Measurements from ENCODE around the gene CAPN13.
A peak's percentile ranks its signal among the peaks of the same experiment; 100 is the strongest.

Gene CAPN13

GRCh38 chr2:30689496-30690125 is 117.6 kb downstream of the CAPN13 start:
- Histone ChIP-seq H3K18ac (ENCODE audit: low read length) (no peak overlapping the region), H3K4ac (ENCODE audit: low read length) (no peak overlapping the region), H3K4me2 (ENCODE audit: insufficient read depth, low read length, poor library complexity, severe bottlenecking) (no peak overlapping the region), H2BK15ac (ENCODE audit: low read length) (no peak overlapping the region), H3K4me1 (ENCODE audit: control insufficient read depth in 2 of 2, insufficient read depth in 1 of 2, low read depth in 1 of 2, low read length in 2 of 2) (no peaks in the 10 kb centered on the region), H3K4me3 (ENCODE audit: low read length in 2 of 2) (no peak overlapping the region), H4K8ac (ENCODE audit: low read depth, low read length) (no peak overlapping the region), H3K23ac (ENCODE audit: low read depth, low read length, poor library complexity) (no peak overlapping the region), H3K36me3 (replicated peaks in 1 of 2; ENCODE audit: control insufficient read depth in 2 of 2, insufficient read depth in 2 of 2, low read length in 2 of 2) (no peaks in the 10 kb centered on the region), H4K91ac (ENCODE audit: low read depth, low read length, poor library complexity) (no peak overlapping the region), H3K79me1 (ENCODE audit: low read depth, low read length) (no peaks in the 10 kb centered on the region), H2BK5ac (ENCODE audit: low read length) (no peak overlapping the region), H2BK12ac (ENCODE audit: low read length) (no peak overlapping the region), H3K9me3 (replicated peaks in 1 of 2; ENCODE audit: control insufficient read depth in 2 of 2, insufficient read depth in 1 of 2, low read depth in 1 of 2, low read length in 2 of 2) (no peaks in the 10 kb centered on the region), H3K27ac (replicated peaks; ENCODE audit: low read length) (no peak overlapping the region), H2AK5ac (ENCODE audit: low read depth, low read length) (no peak overlapping the region), H2BK120ac (ENCODE audit: low read depth, low read length) (no peak overlapping the region), H2AFZ (ENCODE audit: low read length) (no peak overlapping the region), H3K9ac (ENCODE audit: low read depth, low read length, poor library complexity) (no peak overlapping the region), H3K14ac (ENCODE audit: low read length) (no peak overlapping the region), H3K27me3 (ENCODE audit: control insufficient read depth in 3 of 3, insufficient read depth in 3 of 3, low read depth in 1 of 3, low read length in 3 of 3) (peaks cover 0 to 11% (median 0%) of the 10 kb centered on the region in 3 experiments)
- DNase-seq (ENCODE audit: low spot score), result no peak
- no CpG with 5 or more reads among the region's 6 CpGs for WGBS, 2 donors (ENCODE audit: extremely low coverage in 2 of 2, insufficient read length in 2 of 2, insufficient replicate concordance in 1 of 2)

- Histone ChIP-seq H3K4me1 (ENCODE audit: control insufficient read depth in 2 of 2, insufficient read depth in 1 of 2, low read depth in 1 of 2, low read length in 2 of 2) (no peaks in the 10 kb centered on the region), H2BK15ac (ENCODE audit: low read length) (no peak overlapping the region), H3K9me3 (replicated peaks in 1 of 2; ENCODE audit: control insufficient read depth in 2 of 2, insufficient read depth in 1 of 2, low read depth in 1 of 2, low read length in 2 of 2) (peaks cover 0 to under 1% of the 10 kb centered on the region in 2 donors), H4K91ac (ENCODE audit: low read depth, low read length, poor library complexity) (no peak overlapping the region), H3K27me3 (ENCODE audit: control insufficient read depth in 3 of 3, insufficient read depth in 3 of 3, low read depth in 1 of 3, low read length in 3 of 3) (peaks cover 0 to 11% (median 0%) of the 10 kb centered on the region in 3 experiments), H2BK12ac (ENCODE audit: low read length) (no peak overlapping the region), H3K9ac (ENCODE audit: low read depth, low read length, poor library complexity) (peak overlapping the region; percentile 63), H3K4ac (ENCODE audit: low read length) (no peak overlapping the region), H2AK5ac (ENCODE audit: low read depth, low read length) (peak overlapping the region; percentile 23), H2BK5ac (ENCODE audit: low read length) (no peak overlapping the region), H4K8ac (ENCODE audit: low read depth, low read length) (no peak overlapping the region), H3K23ac (ENCODE audit: low read depth, low read length, poor library complexity) (no peak overlapping the region), H3K14ac (ENCODE audit: low read length) (no peak overlapping the region), H2AFZ (ENCODE audit: low read length) (no peak overlapping the region), H2BK120ac (ENCODE audit: low read depth, low read length) (no peak overlapping the region), H3K79me1 (ENCODE audit: low read depth, low read length) (no peaks in the 10 kb centered on the region), H3K36me3 (replicated peaks in 1 of 2; ENCODE audit: control insufficient read depth in 2 of 2, insufficient read depth in 2 of 2, low read length in 2 of 2) (no peaks in the 10 kb centered on the region), H3K4me2 (ENCODE audit: insufficient read depth, low read length, poor library complexity, severe bottlenecking) (no peak overlapping the region), H3K27ac (replicated peaks; ENCODE audit: low read length) (no peak overlapping the region), H3K4me3 (ENCODE audit: low read length in 2 of 2) (no peak overlapping the region), H3K18ac (ENCODE audit: low read length) (no peak overlapping the region)
- WGBS, 2 donors (ENCODE audit: extremely low coverage in 2 of 2, insufficient read length in 2 of 2, insufficient replicate concordance in 1 of 2), result no CpG with 5 or more reads among the region's 4 CpGs
- no peak for DNase-seq (ENCODE audit: low spot score)
These were observed 118.3 kb downstream of the CAPN13 start for GRCh38 chr2:30688956-30689401.

GRCh38 chr2:30686669-30687068 is 120.6 kb downstream of the CAPN13 start:
- Histone ChIP-seq H3K36me3 (replicated peaks in 1 of 2; ENCODE audit: control insufficient read depth in 2 of 2, insufficient read depth in 2 of 2, low read length in 2 of 2) (no peaks in the 10 kb centered on the region), H3K4me2 (ENCODE audit: insufficient read depth, low read length, poor library complexity, severe bottlenecking) (no peak overlapping the region), H3K23ac (ENCODE audit: low read depth, low read length, poor library complexity) (no peak overlapping the region), H2AK5ac (ENCODE audit: low read depth, low read length) (no peak overlapping the region), H3K79me1 (ENCODE audit: low read depth, low read length) (no peaks in the 10 kb centered on the region), H4K8ac (ENCODE audit: low read depth, low read length) (no peak overlapping the region), H2BK5ac (ENCODE audit: low read length) (no peak overlapping the region), H3K27ac (replicated peaks; ENCODE audit: low read length) (no peak overlapping the region), H3K4ac (ENCODE audit: low read length) (no peak overlapping the region), H3K4me3 (ENCODE audit: low read length in 2 of 2) (no peak overlapping the region), H4K91ac (ENCODE audit: low read depth, low read length, poor library complexity) (no peak overlapping the region), H3K18ac (ENCODE audit: low read length) (no peak overlapping the region), H2BK15ac (ENCODE audit: low read length) (no peak overlapping the region), H3K9me3 (replicated peaks in 1 of 2; ENCODE audit: control insufficient read depth in 2 of 2, insufficient read depth in 1 of 2, low read depth in 1 of 2, low read length in 2 of 2) (peaks cover 0 to 3% of the 10 kb centered on the region in 2 donors), H3K9ac (ENCODE audit: low read depth, low read length, poor library complexity) (no peak overlapping the region), H2AFZ (ENCODE audit: low read length) (peak overlapping the region; percentile 45), H3K4me1 (ENCODE audit: control insufficient read depth in 2 of 2, insufficient read depth in 1 of 2, low read depth in 1 of 2, low read length in 2 of 2) (no peaks in the 10 kb centered on the region), H3K27me3 (ENCODE audit: control insufficient read depth in 3 of 3, insufficient read depth in 3 of 3, low read depth in 1 of 3, low read length in 3 of 3) (peaks cover 0 to 12% (median 0%) of the 10 kb centered on the region in 3 experiments), H3K14ac (ENCODE audit: low read length) (no peak overlapping the region), H2BK120ac (ENCODE audit: low read depth, low read length) (no peak overlapping the region), H2BK12ac (ENCODE audit: low read length) (no peak overlapping the region)
- DNase-seq (ENCODE audit: low spot score), result no peak
- no CpG with 5 or more reads among the region's 4 CpGs for WGBS, 2 donors (ENCODE audit: extremely low coverage in 2 of 2, insufficient read length in 2 of 2, insufficient replicate concordance in 1 of 2)

GRCh38 chr2:30686000-30686399 is 121.2 kb downstream of the CAPN13 start:
- H3K27ac ChIP-seq (replicated peaks; ENCODE audit: low read length), result no peak overlapping the region
- no peak for DNase-seq (ENCODE audit: low spot score)

More at GRCh38 chr2:30686000-30686399, 121.2 kb downstream of the CAPN13 start:
- H3K36me3 ChIP-seq (replicated peaks in 1 of 2; ENCODE audit: control insufficient read depth in 2 of 2, insufficient read depth in 2 of 2, low read length in 2 of 2), result no peaks in the 10 kb centered on the region
- no CpG with 5 or more reads among the region's 2 CpGs for WGBS, 2 donors (ENCODE audit: extremely low coverage in 2 of 2, insufficient read length in 2 of 2, insufficient replicate concordance in 1 of 2)
- H2BK12ac ChIP-seq (ENCODE audit: low read length), result no peak overlapping the region
- no peak overlapping the region for H3K4me3 ChIP-seq (ENCODE audit: low read length in 2 of 2)
- H2BK15ac ChIP-seq (ENCODE audit: low read length), result no peak overlapping the region
- H3K27me3 ChIP-seq (ENCODE audit: control insufficient read depth in 3 of 3, insufficient read depth in 3 of 3, low read depth in 1 of 3, low read length in 3 of 3), result peaks cover 0 to 12% (median 0%) of the 10 kb centered on the region in 3 experiments
- H2AFZ ChIP-seq (ENCODE audit: low read length), result peak overlapping the region; percentile 45
- H3K4ac ChIP-seq (ENCODE audit: low read length), result no peak overlapping the region
- H3K23ac ChIP-seq (ENCODE audit: low read depth, low read length, poor library complexity), result no peak overlapping the region
- H3K18ac ChIP-seq (ENCODE audit: low read length), result no peak overlapping the region
- no peak overlapping the region for H3K14ac ChIP-seq (ENCODE audit: low read length)
- no peaks in the 10 kb centered on the region for H3K79me1 ChIP-seq (ENCODE audit: low read depth, low read length)
- no peak overlapping the region for H3K4me2 ChIP-seq (ENCODE audit: insufficient read depth, low read length, poor library complexity, severe bottlenecking)
- H4K8ac ChIP-seq (ENCODE audit: low read depth, low read length), result no peak overlapping the region
- H4K91ac ChIP-seq (ENCODE audit: low read depth, low read length, poor library complexity), result no peak overlapping the region
- no peak overlapping the region for H2BK5ac ChIP-seq (ENCODE audit: low read length)
- H3K9ac ChIP-seq (ENCODE audit: low read depth, low read length, poor library complexity), result no peak overlapping the region
- H2AK5ac ChIP-seq (ENCODE audit: low read depth, low read length), result no peak overlapping the region
- H3K9me3 ChIP-seq (replicated peaks in 1 of 2; ENCODE audit: control insufficient read depth in 2 of 2, insufficient read depth in 1 of 2, low read depth in 1 of 2, low read length in 2 of 2), result peaks cover 0 to 3% of the 10 kb centered on the region in 2 donors
- H3K4me1 ChIP-seq (ENCODE audit: control insufficient read depth in 2 of 2, insufficient read depth in 1 of 2, low read depth in 1 of 2, low read length in 2 of 2), result no peaks in the 10 kb centered on the region
- no peak overlapping the region for H2BK120ac ChIP-seq (ENCODE audit: low read depth, low read length)
